HG03469 (cell line): ENCODE measurements around the gene CDSN.
"Not testable (repeated sequence)": the region's sequence is repeated elsewhere in the genome, so short reads cannot be mapped to it uniquely, and the experiment has no call there.

Experiments used
- ATAC-seq: cut with Tn5 transposase; IDR thresholded peaks from one replicate; pipeline ENCODE4 v1.9.1; 2021; ENCODE audit warnings: mild to moderate bottlenecking, moderate library complexity, moderate number of reproducible peaks; ENCODE audit not compliant: unreplicated experiment

The CDSN gene

GRCh38 chr6:31087494-31088089 is 32.7 kb downstream of the CDSN start:
- ATAC-seq, result no peak

- ATAC-seq, result no peak
These were observed 33.3 kb downstream of the CDSN start for GRCh38 chr6:31086788-31087440.

- ATAC-seq, result no peak
These were observed 36.4 kb downstream of the CDSN start for GRCh38 chr6:31083742-31084354.

GRCh38 chr6:31081872-31082271 is 38.4 kb downstream of the CDSN start:
- no peak for ATAC-seq

GRCh38 chr6:31079656-31080261 is 40.5 kb downstream of the CDSN start:
- ATAC-seq, result no peak

- ATAC-seq, result no peak
These were observed 43.6 kb downstream of the CDSN start for GRCh38 chr6:31076611-31077010.

GRCh38 chr6:31075528-31075927 is 44.7 kb downstream of the CDSN start:
- ATAC-seq, result no peak

- no peak for ATAC-seq
These were observed 45.8 kb downstream of the CDSN start for GRCh38 chr6:31074401-31074800.

- no peak for ATAC-seq
These were observed 49.5 kb downstream of the CDSN start for GRCh38 chr6:31070711-31071197.

GRCh38 chr6:31068669-31069340 is 51.4 kb downstream of the CDSN start:
- no peak for ATAC-seq

GRCh38 chr6:31067891-31068668 is 52.2 kb downstream of the CDSN start:
- ATAC-seq, result not testable (repeated sequence)

GRCh38 chr6:31067028-31067427 is 53.2 kb downstream of the CDSN start:
- not testable (repeated sequence) for ATAC-seq

GRCh38 chr6:31065556-31065955 is 54.7 kb downstream of the CDSN start:
- ATAC-seq, result no peak
